ENCODE measurements around the gene PTCH2. TPM values are rescaled to one million over a fixed set of nuclear protein-coding genes. Genes with fewer than 3 reads are reported as not detected.

The PTCH2 gene
- total and polyA plus RNA-seq, 2 of the 13 experiments (the other 11 are each of a cell fraction or from before 2014, with no cell fraction given): 0.60 to 1.5 TPM

- ChIA-PET POLR2A (interaction anchor here (0.9 to 4.0 kb wide), 6 partner anchors 11 to 48 kb away, joined by 3 to 21 read pairs (median 6); partner anchors contain the start of genes BTBD19, DYNLT4, PLK3 and RNU5D-1), CTCF (ENCODE audit: low intra/inter-chr PET ratio, low total read pairs) (no interaction called here)
- Histone ChIP-seq H4K20me1 (ENCODE audit: insufficient read depth, low read length) (peaks cover 36% of the 10 kb centered on the region), H3K27ac (ENCODE audit: extremely low read length, insufficient read depth, low read length) (peak overlapping the region; percentile 81), H2AFZ (ENCODE audit: low read length) (no peak overlapping the region), H3K36me3 (replicated peaks in 1 of 2; ENCODE audit: control insufficient read depth in 1 of 2, insufficient read depth in 2 of 2, low read length in 2 of 2) (peaks cover 12 to 24% of the 10 kb centered on the region in 2 experiments), H3K9me3 (ENCODE audit: low read length) (no peaks in the 10 kb centered on the region), H3K4me1 (ENCODE audit: insufficient read depth, low read length) (peaks cover 35% of the 10 kb centered on the region), H3K27me3 (ENCODE audit: control insufficient read depth in 1 of 2, insufficient read depth in 2 of 2, low read length in 2 of 2) (no peaks in the 10 kb centered on the region; a peak in 1 of 5 replicates), H3K4me2 (ENCODE audit: low read depth, low read length) (peak overlapping the region; percentile 95), H3K79me2 (ENCODE audit: insufficient read depth, low read length) (peaks cover 35% of the 10 kb centered on the region), H3K9ac (ENCODE audit: insufficient read depth, low read depth, low read length) (peak overlapping the region; percentile 91; the same call in 1 of the 2 replicates), H3K4me3 (replicated peaks in 1 of 3; ENCODE audit: insufficient read depth in 1 of 3, low read depth in 2 of 3, low read length in 3 of 3) (peak overlapping the region in 1 of 3 experiments; percentile 97; a peak in 1 of 6 replicates)
- WGBS (ENCODE audit: low lambda C conversion rate): 80% methylated on average over 8 of the region's 13 CpGs
- no TSS peak for BruUV-seq (replicated peaks)
- DNase-seq (ENCODE audit: low spot score): no peak
- no peak for ATAC-seq
- no peak for FAIRE-seq
- in situ Hi-C loops (cut with HindIII; ENCODE audit: extremely low pct_ligation_motif_present, low pct_unique_long_range_greater_than_20kb) (no loop called here), intact Hi-C loops (cut with micrococcal nuclease; ENCODE audit: unreplicated experiment) (no loop called here)
- no peak for TF ChIP-seq ZNF18 (CRISPR knock-in tag; IDR thresholded peaks at IDR 0.05; ENCODE audit: insufficient replicate concordance)
- no peak for TF ChIP-seq PRDM4 (CRISPR knock-in tag; IDR thresholded peaks at IDR 0.05; ENCODE audit: borderline replicate concordance)
- TF ChIP-seq ZNF367 (CRISPR knock-in tag; IDR thresholded peaks at IDR 0.05; ENCODE audit: borderline replicate concordance): no peak
- TF ChIP-seq ZNF354B (CRISPR knock-in tag; IDR thresholded peaks at IDR 0.05): 0 out of 2 replicates have a peak, but pooled peaks have one; percentile 37
- no peak for TF ChIP-seq ZNF710 (CRISPR knock-in tag; IDR thresholded peaks at IDR 0.05; ENCODE audit: borderline replicate concordance)
- TF ChIP-seq ZFX (CRISPR knock-in tag; IDR thresholded peaks at IDR 0.05; ENCODE audit: low read depth): 0 out of 2 replicates have a peak, but pooled peaks have one; percentile 4
- TF ChIP-seq HDAC6 (IDR thresholded peaks at IDR 0.05; ENCODE audit: low read depth, low read length): no peak
- no peak for TF ChIP-seq ZSCAN12 (CRISPR knock-in tag; IDR thresholded peaks at IDR 0.05)
- TF ChIP-seq ATRX (CRISPR knock-in tag; IDR thresholded peaks at IDR 0.05; ENCODE audit: borderline replicate concordance): no peak
- TF ChIP-seq CBX5 (CRISPR knock-in tag; IDR thresholded peaks at IDR 0.05; ENCODE audit: borderline replicate concordance): no peak
- no peak for TF ChIP-seq MIER3 (CRISPR knock-in tag; IDR thresholded peaks at IDR 0.05; ENCODE audit: borderline replicate concordance)
- TF ChIP-seq ZNF276 (CRISPR knock-in tag; IDR thresholded peaks at IDR 0.05; ENCODE audit: low read depth): no peak
Measured at GRCh38 chr1:44777969-44778635, 65.0 kb downstream of the PTCH2 start.

Measured in HepG2 (cell line).